ENCODE measurements around the gene ERAP2. TPM values are rescaled to one million over a fixed set of nuclear protein-coding genes. Genes with fewer than 3 reads are reported as not detected.

Gene ERAP2
- total RNA-seq, 6 experiments from 2014 or later: 1.5 to 13.3 (median 8.4) TPM

GRCh38 chr5:96919754-96920197 lies 43.5 kb downstream of the ERAP2 start:
- WGBS (ENCODE audit: insufficient coverage, low coverage, low lambda C conversion rate, missing lambda C conversion rate): 71% methylated on average over 4 of the region's 4 CpGs
- intact Hi-C loops (cut with DNase I): no loop called here
- no peaks in the 10 kb centered on the region for H3K36me3 ChIP-seq

GRCh38 chr5:96920744-96921355 lies 44.5 kb downstream of the ERAP2 start:
- TF ChIP-seq CTCF (IDR thresholded peaks at IDR 0.05) (no peak), POLR2A (IDR thresholded peaks at IDR 0.05) (no peak)
- Histone ChIP-seq H3K27ac (no peak overlapping the region), H3K27me3 (no peaks in the 10 kb centered on the region), H3K4me3 (no peak overlapping the region), H3K4me1 (no peaks in the 10 kb centered on the region), H3K9me3 (no peaks in the 10 kb centered on the region), H3K36me3 (no peaks in the 10 kb centered on the region)
- 81% methylated on average over 3 of the region's 3 CpGs for WGBS (ENCODE audit: insufficient coverage, low coverage, low lambda C conversion rate, missing lambda C conversion rate)
- ATAC-seq (no peak), DNase-seq (no peak)
- intact Hi-C loops (cut with DNase I): no loop called here

More at GRCh38 chr5:96919754-96920197, 43.5 kb downstream of the ERAP2 start:
- no peak overlapping the region for H3K27ac ChIP-seq
- H3K27me3 ChIP-seq: no peaks in the 10 kb centered on the region
- no peak for TF ChIP-seq CTCF (IDR thresholded peaks at IDR 0.05)
- TF ChIP-seq POLR2A (IDR thresholded peaks at IDR 0.05): no peak
- H3K9me3 ChIP-seq: no peaks in the 10 kb centered on the region
- no peak overlapping the region for H3K4me3 ChIP-seq
- no peaks in the 10 kb centered on the region for H3K4me1 ChIP-seq
- ATAC-seq (no peak), DNase-seq (no peak)

GRCh38 chr5:96922499-96923244 lies 46.4 kb downstream of the ERAP2 start:
- intact Hi-C loops (cut with DNase I): no loop called here
- Histone ChIP-seq H3K9me3 (no peaks in the 10 kb centered on the region), H3K36me3 (no peaks in the 10 kb centered on the region), H3K27ac (no peak overlapping the region), H3K4me1 (no peaks in the 10 kb centered on the region), H3K4me3 (no peak overlapping the region), H3K27me3 (no peaks in the 10 kb centered on the region)
- ATAC-seq: no peak
- WGBS (ENCODE audit: insufficient coverage, low coverage, low lambda C conversion rate, missing lambda C conversion rate): 77% methylated on average over 11 of the region's 12 CpGs
- TF ChIP-seq CTCF (IDR thresholded peaks at IDR 0.05) (no peak), POLR2A (IDR thresholded peaks at IDR 0.05) (no peak)
- no peak for DNase-seq

- no peaks in the 10 kb centered on the region for H3K27me3 ChIP-seq
- no peak overlapping the region for H3K4me3 ChIP-seq
- intact Hi-C loops (cut with DNase I): no loop called here
- ATAC-seq: no peak
- H3K9me3 ChIP-seq: no peaks in the 10 kb centered on the region
- H3K36me3 ChIP-seq: no peaks in the 10 kb centered on the region
- WGBS (ENCODE audit: insufficient coverage, low coverage, low lambda C conversion rate, missing lambda C conversion rate): 63% methylated on average over 3 of the region's 3 CpGs
- TF ChIP-seq CTCF (IDR thresholded peaks at IDR 0.05): no peak
- TF ChIP-seq POLR2A (IDR thresholded peaks at IDR 0.05): no peak
- H3K4me1 ChIP-seq: no peaks in the 10 kb centered on the region
- no peak overlapping the region for H3K27ac ChIP-seq
- DNase-seq: no peak
These were observed 47.7 kb downstream of the ERAP2 start for GRCh38 chr5:96924016-96924443.

All from right lobe of liver (tissue), 6 donors.